ENCODE data around the gene MOGAT1.
A peak's percentile ranks its signal among the peaks of the same experiment; 100 is the strongest.
"Not testable (repeated sequence)": the region's sequence is repeated elsewhere in the genome, so short reads cannot be mapped to it uniquely, and the experiment has no call there.

Gene MOGAT1

DNA sequence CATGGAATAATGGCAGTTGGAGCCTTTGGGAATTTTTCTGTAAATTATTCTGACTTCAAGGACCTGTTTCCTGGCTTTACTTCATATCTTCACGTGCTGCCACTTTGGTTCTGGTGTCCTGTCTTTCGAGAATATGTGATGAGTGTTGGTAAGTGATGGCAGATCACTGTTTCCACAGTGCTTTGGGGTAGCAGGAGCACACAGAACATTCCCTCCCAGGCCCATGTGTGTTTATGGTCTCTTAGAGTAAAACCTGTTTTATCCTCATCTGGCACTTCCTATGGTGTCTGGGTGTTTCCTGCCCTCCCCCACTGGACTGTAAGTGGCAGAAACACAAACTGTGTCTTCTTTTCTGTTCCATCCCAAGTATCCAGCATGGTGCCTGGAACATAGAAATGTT is 17.9 kb downstream of the MOGAT1 start:
- no peaks in the 10 kb centered on the region for H3K9me3 Mint-ChIP-seq
- H3K4me3 Mint-ChIP-seq: no peak overlapping the region
- H3K4me1 Mint-ChIP-seq: no peaks in the 10 kb centered on the region
- peaks cover 6% of the 10 kb centered on the region for H3K27me3 Mint-ChIP-seq (ENCODE audit: low read depth)
- no peak overlapping the region for H3K27ac Mint-ChIP-seq
- H3K36me3 Mint-ChIP-seq (ENCODE audit: low read depth): no peaks in the 10 kb centered on the region
- TF ChIP-seq, protein P1, sequence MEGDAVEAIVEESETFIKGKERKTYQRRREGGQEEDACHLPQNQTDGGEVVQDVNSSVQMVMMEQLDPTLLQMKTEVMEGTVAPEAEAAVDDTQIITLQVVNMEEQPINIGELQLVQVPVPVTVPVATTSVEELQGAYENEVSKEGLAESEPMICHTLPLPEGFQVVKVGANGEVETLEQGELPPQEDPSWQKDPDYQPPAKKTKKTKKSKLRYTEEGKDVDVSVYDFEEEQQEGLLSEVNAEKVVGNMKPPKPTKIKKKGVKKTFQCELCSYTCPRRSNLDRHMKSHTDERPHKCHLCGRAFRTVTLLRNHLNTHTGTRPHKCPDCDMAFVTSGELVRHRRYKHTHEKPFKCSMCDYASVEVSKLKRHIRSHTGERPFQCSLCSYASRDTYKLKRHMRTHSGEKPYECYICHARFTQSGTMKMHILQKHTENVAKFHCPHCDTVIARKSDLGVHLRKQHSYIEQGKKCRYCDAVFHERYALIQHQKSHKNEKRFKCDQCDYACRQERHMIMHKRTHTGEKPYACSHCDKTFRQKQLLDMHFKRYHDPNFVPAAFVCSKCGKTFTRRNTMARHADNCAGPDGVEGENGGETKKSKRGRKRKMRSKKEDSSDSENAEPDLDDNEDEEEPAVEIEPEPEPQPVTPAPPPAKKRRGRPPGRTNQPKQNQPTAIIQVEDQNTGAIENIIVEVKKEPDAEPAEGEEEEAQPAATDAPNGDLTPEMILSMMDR (IDR thresholded peaks at IDR 0.05; ENCODE audit: unreplicated experiment in 3 of 3): no peak

GRCh38 chr2:222690564-222691200 is 19.2 kb downstream of the MOGAT1 start:
- no peaks in the 10 kb centered on the region for H3K9me3 Mint-ChIP-seq
- peak overlapping the region in 1 of 3 experiments; percentile 26 for H3K27ac Mint-ChIP-seq
- H3K4me3 Mint-ChIP-seq: no peak overlapping the region
- peaks cover 6% of the 10 kb centered on the region for H3K27me3 Mint-ChIP-seq (ENCODE audit: low read depth)
- TF ChIP-seq, protein P1 (IDR thresholded peaks at IDR 0.05; ENCODE audit: unreplicated experiment in 3 of 3): peak; percentile 98 to 99 (median 99)
- no peaks in the 10 kb centered on the region for H3K4me1 Mint-ChIP-seq
- H3K36me3 Mint-ChIP-seq (ENCODE audit: low read depth): no peaks in the 10 kb centered on the region

- not testable (repeated sequence) for H3K9me3 Mint-ChIP-seq; H3K4me3 Mint-ChIP-seq; H3K36me3 Mint-ChIP-seq (ENCODE audit: low read depth); H3K27ac Mint-ChIP-seq; H3K4me1 Mint-ChIP-seq
- H3K27me3 Mint-ChIP-seq (ENCODE audit: low read depth): peaks cover 14% of the 10 kb centered on the region
Observed at GRCh38 chr2:222693413-222693812, 22.0 kb downstream of the MOGAT1 start.

DNA sequence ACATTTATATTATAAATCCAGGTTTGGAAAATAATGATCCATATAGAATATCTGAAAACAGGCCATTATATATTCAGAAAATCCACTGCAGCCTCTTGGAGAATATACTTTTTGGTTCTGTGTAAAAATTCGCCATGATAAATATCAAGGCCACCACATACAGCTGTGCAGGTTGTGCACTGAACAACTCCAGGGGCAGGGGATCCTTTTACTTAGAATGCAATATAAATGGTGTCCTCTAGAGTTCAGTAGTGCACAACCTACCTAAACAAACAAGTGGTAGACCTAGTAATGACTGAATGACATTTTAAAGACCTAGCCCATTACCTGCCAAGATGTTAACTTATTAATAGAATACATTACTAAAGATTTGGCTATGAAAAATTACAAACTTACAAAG is 22.4 kb downstream of the MOGAT1 start:
- TF ChIP-seq, protein P1 (IDR thresholded peaks at IDR 0.05; ENCODE audit: unreplicated experiment in 3 of 3): no peak
- H3K36me3 Mint-ChIP-seq (ENCODE audit: low read depth): no peaks in the 10 kb centered on the region
- peaks cover 14% of the 10 kb centered on the region for H3K27me3 Mint-ChIP-seq (ENCODE audit: low read depth)
- no peak overlapping the region for H3K27ac Mint-ChIP-seq
- H3K4me1 Mint-ChIP-seq: no peaks in the 10 kb centered on the region
- H3K9me3 Mint-ChIP-seq: no peaks in the 10 kb centered on the region
- H3K4me3 Mint-ChIP-seq: no peak overlapping the region

- peaks cover 8% of the 10 kb centered on the region for H3K4me1 Mint-ChIP-seq
- TF ChIP-seq, protein P1 (IDR thresholded peaks at IDR 0.05; ENCODE audit: unreplicated experiment in 3 of 3): no peak
- no peaks in the 10 kb centered on the region for H3K9me3 Mint-ChIP-seq
- H3K27ac Mint-ChIP-seq: no peak overlapping the region
- no peak overlapping the region for H3K4me3 Mint-ChIP-seq
- peaks cover 12% of the 10 kb centered on the region for H3K27me3 Mint-ChIP-seq (ENCODE audit: low read depth)
- H3K36me3 Mint-ChIP-seq (ENCODE audit: low read depth): no peaks in the 10 kb centered on the region
Observed at GRCh38 chr2:222698276-222698675, 26.8 kb downstream of the MOGAT1 start.

DNA sequence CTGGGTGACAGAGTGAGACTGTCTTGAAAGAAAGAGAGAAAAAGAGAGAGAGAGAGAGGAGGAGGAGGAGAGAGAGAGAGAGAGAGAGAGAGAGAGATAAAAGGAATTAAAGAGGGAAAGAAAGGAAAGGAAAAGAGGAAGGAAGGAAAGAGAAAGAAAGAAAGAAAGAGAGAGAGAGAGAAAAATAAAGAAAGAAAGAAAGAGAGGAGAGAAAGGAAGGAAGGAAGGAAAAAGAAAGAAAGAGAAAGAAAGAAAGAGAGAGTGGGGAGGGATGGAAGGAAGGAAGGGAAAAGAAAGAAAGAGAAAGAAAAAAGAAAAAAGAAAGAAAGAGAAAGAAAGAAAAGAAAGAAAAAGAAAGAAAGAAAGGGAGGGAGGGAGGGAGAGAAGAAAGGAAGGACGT is 29.8 kb downstream of the MOGAT1 start:
- peak overlapping the region in 1 of 3 experiments; percentile 9 for H3K27ac Mint-ChIP-seq

More for the DNA sequence above, 29.8 kb downstream of the MOGAT1 start:
- H3K4me1 Mint-ChIP-seq: peaks cover 13% of the 10 kb centered on the region
- no peaks in the 10 kb centered on the region for H3K36me3 Mint-ChIP-seq (ENCODE audit: low read depth)
- TF ChIP-seq, protein P1 (IDR thresholded peaks at IDR 0.05; ENCODE audit: unreplicated experiment in 3 of 3): no peak
- H3K27me3 Mint-ChIP-seq (ENCODE audit: low read depth): peaks cover 12% of the 10 kb centered on the region
- no peak overlapping the region for H3K4me3 Mint-ChIP-seq
- H3K9me3 Mint-ChIP-seq: no peaks in the 10 kb centered on the region

Measured in nephron (organoid).